ENCODE data around the gene IL4I1.

IL4I1 gene

DNA sequence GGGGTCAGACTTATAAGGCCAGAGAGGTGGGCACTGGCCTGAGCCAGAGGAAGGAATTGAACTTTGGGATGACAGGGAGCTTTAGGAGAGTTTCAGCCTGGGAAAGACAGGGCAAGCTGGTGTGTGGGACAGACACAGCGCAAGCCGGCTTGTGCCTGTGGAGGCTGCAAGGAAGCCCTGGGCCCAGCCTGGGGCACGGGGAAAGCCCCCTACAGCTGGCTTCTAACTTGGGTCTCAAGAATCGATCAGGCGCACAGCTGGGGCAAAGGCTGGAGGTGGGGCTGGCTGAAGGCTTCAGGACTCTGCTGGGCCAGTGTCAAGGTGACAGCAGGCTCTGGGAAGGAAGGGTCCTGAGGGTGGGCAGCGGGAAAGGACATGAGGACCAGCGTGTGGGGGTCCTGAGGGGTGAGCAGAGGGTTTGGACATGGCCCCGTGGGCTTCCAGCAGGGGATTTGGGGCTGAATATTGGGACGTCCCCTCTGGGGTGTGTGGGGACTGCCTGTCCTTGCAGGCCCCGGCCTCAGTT lies 42.8 kb downstream of the IL4I1 start:
- Histone ChIP-seq H3K9ac (no peak overlapping the region), H3K79me2 (peaks cover 10% of the 10 kb centered on the region), H3K4me3 (ENCODE audit: low read depth, low read length) (no peak overlapping the region), H3K27me3 (ENCODE audit: control insufficient read depth, insufficient read depth, low read length) (no peaks in the 10 kb centered on the region), H3K36me3 (ENCODE audit: control insufficient read depth, insufficient read depth, low read length) (no peaks in the 10 kb centered on the region), H3K9me3 (ENCODE audit: control insufficient read depth, low read length) (no peaks in the 10 kb centered on the region), H2AFZ (no peak overlapping the region), H3K4me2 (ENCODE audit: low read length) (no peak overlapping the region), H3K4me1 (peaks cover 4% of the 10 kb centered on the region), H3K27ac (no peak overlapping the region)
- TF ChIP-seq, protein P1, sequence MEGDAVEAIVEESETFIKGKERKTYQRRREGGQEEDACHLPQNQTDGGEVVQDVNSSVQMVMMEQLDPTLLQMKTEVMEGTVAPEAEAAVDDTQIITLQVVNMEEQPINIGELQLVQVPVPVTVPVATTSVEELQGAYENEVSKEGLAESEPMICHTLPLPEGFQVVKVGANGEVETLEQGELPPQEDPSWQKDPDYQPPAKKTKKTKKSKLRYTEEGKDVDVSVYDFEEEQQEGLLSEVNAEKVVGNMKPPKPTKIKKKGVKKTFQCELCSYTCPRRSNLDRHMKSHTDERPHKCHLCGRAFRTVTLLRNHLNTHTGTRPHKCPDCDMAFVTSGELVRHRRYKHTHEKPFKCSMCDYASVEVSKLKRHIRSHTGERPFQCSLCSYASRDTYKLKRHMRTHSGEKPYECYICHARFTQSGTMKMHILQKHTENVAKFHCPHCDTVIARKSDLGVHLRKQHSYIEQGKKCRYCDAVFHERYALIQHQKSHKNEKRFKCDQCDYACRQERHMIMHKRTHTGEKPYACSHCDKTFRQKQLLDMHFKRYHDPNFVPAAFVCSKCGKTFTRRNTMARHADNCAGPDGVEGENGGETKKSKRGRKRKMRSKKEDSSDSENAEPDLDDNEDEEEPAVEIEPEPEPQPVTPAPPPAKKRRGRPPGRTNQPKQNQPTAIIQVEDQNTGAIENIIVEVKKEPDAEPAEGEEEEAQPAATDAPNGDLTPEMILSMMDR (IDR thresholded peaks at IDR 0.05) = no peak

DNA sequence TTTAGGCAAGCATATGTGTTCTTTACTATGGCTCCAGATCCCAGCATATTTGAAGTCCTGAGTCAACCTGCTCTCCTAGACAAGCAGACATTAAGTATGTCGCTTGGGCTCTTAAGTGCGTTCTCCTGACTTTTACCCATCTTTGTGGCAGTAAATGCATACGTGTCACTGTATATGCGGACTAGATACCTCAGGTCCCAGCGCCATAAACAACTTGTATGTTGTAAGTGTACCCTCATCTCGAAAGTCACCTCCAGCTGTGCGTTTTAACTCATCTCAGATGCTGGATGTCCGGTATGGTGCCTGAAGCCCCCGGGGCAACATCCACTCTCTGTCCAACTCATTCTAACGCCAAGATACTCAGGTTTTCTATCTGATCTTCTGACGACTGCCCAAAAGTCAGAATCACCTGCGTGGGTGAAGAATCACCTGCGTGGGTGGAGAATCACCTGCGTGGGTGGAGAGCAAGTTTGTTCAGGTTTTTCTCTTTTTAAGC lies 44.0 kb downstream of the IL4I1 start:
- H3K27ac ChIP-seq = no peak overlapping the region
- H3K4me3 ChIP-seq (ENCODE audit: low read depth, low read length) = peak overlapping the region; percentile 61
- TF ChIP-seq, protein P1 (IDR thresholded peaks at IDR 0.05) = no peak
- no peaks in the 10 kb centered on the region for H3K36me3 ChIP-seq (ENCODE audit: control insufficient read depth, insufficient read depth, low read length)
- H3K27me3 ChIP-seq (ENCODE audit: control insufficient read depth, insufficient read depth, low read length) = no peaks in the 10 kb centered on the region
- H3K9ac ChIP-seq = no peak overlapping the region
- H2AFZ ChIP-seq = no peak overlapping the region
- peaks cover 10% of the 10 kb centered on the region for H3K79me2 ChIP-seq
- H3K9me3 ChIP-seq (ENCODE audit: control insufficient read depth, low read length) = no peaks in the 10 kb centered on the region
- H3K4me2 ChIP-seq (ENCODE audit: low read length) = peak overlapping the region; percentile 80
- H3K4me1 ChIP-seq = peaks cover 4% of the 10 kb centered on the region

DNA sequence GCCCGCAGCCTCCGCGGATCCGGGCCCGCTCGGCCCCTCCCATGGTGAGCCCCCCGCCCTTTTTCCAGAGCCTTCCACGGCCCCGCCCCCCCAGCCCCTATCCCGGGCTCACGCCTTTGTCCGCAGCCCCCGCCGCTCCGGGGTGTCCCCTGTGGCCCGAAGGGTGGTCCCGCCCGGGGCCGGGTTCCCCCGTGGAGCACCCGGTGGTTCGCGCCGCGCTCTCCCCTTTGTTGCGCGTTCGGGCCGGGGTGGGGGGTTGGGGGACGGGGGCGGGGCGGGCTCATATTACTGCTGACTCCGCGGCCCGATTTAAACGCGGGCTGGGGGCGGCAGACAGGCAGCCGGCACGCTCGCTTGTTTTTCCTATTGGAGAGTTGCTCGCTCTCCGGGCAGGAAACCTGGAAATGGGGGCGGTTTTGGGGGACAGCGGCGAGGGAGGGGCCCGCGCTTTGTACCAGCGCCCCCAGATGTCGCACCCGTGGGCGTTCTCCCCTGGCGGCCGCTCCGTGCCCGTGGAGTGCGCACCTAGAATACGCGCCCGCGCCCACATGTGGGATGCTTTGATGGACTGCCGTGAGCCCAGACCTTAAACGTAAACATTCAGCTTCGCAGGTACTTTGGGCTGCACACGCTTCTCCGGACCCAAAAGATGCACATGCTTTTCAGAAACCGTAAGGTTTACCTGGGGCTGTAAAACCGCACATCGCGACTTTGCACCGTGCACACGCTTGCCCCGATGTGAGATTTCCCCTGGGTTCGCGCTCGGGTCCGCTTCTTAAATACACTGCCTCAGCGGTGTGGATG lies 45.0 kb downstream of the IL4I1 start:
- Histone ChIP-seq H3K9me3 (ENCODE audit: control insufficient read depth, low read length) (no peaks in the 10 kb centered on the region), H3K27ac (peak overlapping the region; percentile 25), H3K27me3 (ENCODE audit: control insufficient read depth, insufficient read depth, low read length) (no peaks in the 10 kb centered on the region), H3K36me3 (ENCODE audit: control insufficient read depth, insufficient read depth, low read length) (no peaks in the 10 kb centered on the region), H2AFZ (no peak overlapping the region), H3K79me2 (peaks cover 10% of the 10 kb centered on the region), H3K4me3 (ENCODE audit: low read depth, low read length) (peak overlapping the region; percentile 61), H3K9ac (no peak overlapping the region), H3K4me2 (ENCODE audit: low read length) (peak overlapping the region; percentile 80), H3K4me1 (peaks cover 4% of the 10 kb centered on the region)
- TF ChIP-seq, protein P1 (IDR thresholded peaks at IDR 0.05) = no peak

DNA sequence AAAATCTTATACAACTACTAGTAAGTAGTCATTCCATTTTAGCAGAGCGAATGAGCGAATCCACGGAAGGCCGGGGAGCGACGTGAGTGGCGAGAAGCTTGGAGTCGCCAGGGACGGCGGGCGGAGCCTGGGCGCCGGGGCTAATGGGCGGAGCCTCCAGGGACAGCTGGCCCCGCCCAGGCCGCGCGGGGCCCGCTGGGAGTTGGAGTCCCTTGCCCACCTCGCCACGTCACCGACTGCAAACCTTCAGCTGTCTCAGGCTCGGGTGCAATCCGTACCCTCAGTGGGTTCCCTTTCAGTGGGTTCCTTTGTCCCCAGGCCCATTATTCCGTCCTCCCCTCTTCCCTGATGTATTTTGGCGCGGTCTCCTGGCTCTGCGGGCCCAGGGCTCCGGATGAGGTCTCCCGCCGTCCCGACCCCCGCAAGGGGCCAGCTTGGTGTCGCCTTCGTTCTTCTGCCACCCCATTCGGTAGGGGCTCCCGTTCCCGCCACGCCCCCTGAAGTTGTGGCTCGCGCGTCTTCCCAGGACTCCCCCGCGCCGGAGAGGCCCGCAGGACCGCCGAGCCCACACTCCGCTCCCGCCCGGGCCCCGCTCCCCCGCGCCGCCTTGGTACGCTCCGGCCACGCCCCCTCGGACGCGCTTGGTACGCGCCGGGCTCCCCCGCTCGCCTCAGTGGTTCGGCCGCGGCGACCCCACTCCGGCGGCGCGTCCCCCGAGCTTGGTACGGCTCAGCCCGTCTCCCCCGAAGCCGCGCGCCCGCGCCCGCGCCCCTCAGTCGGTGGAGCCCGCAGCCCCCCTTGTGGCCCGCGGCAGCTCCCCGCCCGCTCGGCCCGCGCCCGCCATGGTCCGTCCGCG lies 46.0 kb downstream of the IL4I1 start, which contains the start of gene PTOV1:
Gene PTOV1, plus strand, starts transcription at position 673 of the 856 bp plus-strand sequence.
- Histone ChIP-seq H3K79me2 (peaks cover 10% of the 10 kb centered on the region), H3K9ac (peak within 1 kb of the TSS; percentile 85), H2AFZ (peak within 1 kb of the TSS; percentile 95), H3K36me3 (ENCODE audit: control insufficient read depth, insufficient read depth, low read length) (no peaks in the 10 kb centered on the region), H3K4me1 (peaks cover 4% of the 10 kb centered on the region), H3K4me3 (ENCODE audit: low read depth, low read length) (peak within 1 kb of the TSS; percentile 99), H3K9me3 (ENCODE audit: control insufficient read depth, low read length) (no peaks in the 10 kb centered on the region), H3K27me3 (ENCODE audit: control insufficient read depth, insufficient read depth, low read length) (no peaks in the 10 kb centered on the region), H3K4me2 (ENCODE audit: low read length) (peak within 1 kb of the TSS; percentile 82), H3K27ac (peak within 1 kb of the TSS; percentile 96)
- TF ChIP-seq, protein P1 (IDR thresholded peaks at IDR 0.05) = no peak
